ENCODE results near the gene MAD1L1.
"Not testable (repeated sequence)": the region's sequence is repeated elsewhere in the genome, so short reads cannot be mapped to it uniquely, and the experiment has no call there.

MAD1L1 gene

GRCh38 chr7:2044883-2045471, 187.8 kb downstream of the MAD1L1 start:
- DNase-seq (ENCODE audit: low spot score) = no peak

- no peak for DNase-seq (ENCODE audit: low spot score)
Measured at GRCh38 chr7:2044311-2044882, 188.3 kb downstream of the MAD1L1 start.

GRCh38 chr7:2043316-2044039, 189.3 kb downstream of the MAD1L1 start:
- DNase-seq (ENCODE audit: low spot score) = no peak

GRCh38 chr7:2042650-2043049, 190.1 kb downstream of the MAD1L1 start:
- no peak for DNase-seq (ENCODE audit: low spot score)

GRCh38 chr7:2041496-2042367, 191.0 kb downstream of the MAD1L1 start:
- no peak for DNase-seq (ENCODE audit: low spot score)

GRCh38 chr7:2040893-2041270, 191.9 kb downstream of the MAD1L1 start:
- DNase-seq (ENCODE audit: low spot score) = no peak

GRCh38 chr7:2040201-2040892, 192.4 kb downstream of the MAD1L1 start:
- DNase-seq (ENCODE audit: low spot score) = no peak

GRCh38 chr7:2038931-2039728, 193.6 kb downstream of the MAD1L1 start:
- no peak for DNase-seq (ENCODE audit: low spot score)

GRCh38 chr7:2037808-2038522, 194.8 kb downstream of the MAD1L1 start:
- DNase-seq (ENCODE audit: low spot score) = no peak

- no peak for DNase-seq (ENCODE audit: low spot score)
Measured at GRCh38 chr7:2037301-2037807, 195.4 kb downstream of the MAD1L1 start.

GRCh38 chr7:2036786-2037185, 196.0 kb downstream of the MAD1L1 start:
- DNase-seq (ENCODE audit: low spot score) = no peak

- not testable (repeated sequence) for DNase-seq (ENCODE audit: low spot score)
Measured at GRCh38 chr7:2036201-2036600, 196.5 kb downstream of the MAD1L1 start.

- no peak for DNase-seq (ENCODE audit: low spot score)
Measured at GRCh38 chr7:2034291-2035201, 198.2 kb downstream of the MAD1L1 start.

- DNase-seq (ENCODE audit: low spot score) = no peak
Measured at GRCh38 chr7:2033586-2034135, 199.1 kb downstream of the MAD1L1 start.

GRCh38 chr7:2032876-2033407, 199.8 kb downstream of the MAD1L1 start:
- DNase-seq (ENCODE audit: low spot score) = no peak

- no peak for DNase-seq (ENCODE audit: low spot score)
Measured at GRCh38 chr7:2032030-2032875, 200.5 kb downstream of the MAD1L1 start.

- DNase-seq (ENCODE audit: low spot score) = no peak
Measured at GRCh38 chr7:2031451-2031845, 201.3 kb downstream of the MAD1L1 start.
